ENCODE measurements around the gene FKBP3.
"Not testable (repeated sequence)": the region's sequence is repeated elsewhere in the genome, so short reads cannot be mapped to it uniquely, and the experiment has no call there.

The FKBP3 gene

GRCh38 chr14:45112896-45113781 lies 21.1 kb downstream of the FKBP3 start:
- no peak for DNase-seq

GRCh38 chr14:45104561-45104960 lies 29.7 kb downstream of the FKBP3 start:
- no peak for DNase-seq

DNA sequence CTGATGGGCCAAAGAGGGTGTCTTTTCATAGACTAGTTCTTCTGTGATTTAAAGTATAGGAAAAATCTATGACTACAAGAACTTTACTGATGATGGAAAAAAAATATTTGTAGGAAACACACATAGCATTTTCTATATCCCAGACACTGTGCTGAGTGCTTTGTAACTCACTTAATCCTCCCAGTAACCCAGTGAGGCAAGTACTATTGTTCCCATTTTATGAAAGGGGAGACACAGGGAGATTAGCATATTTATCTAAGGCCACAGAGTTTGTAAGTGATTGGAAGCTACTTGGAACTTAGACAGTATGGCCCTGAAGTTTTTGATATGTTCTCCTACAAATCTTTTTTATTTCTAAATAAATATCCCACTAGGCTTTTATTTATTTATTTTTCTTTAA lies 30.5 kb downstream of the FKBP3 start:
- DNase-seq: no peak

DNA sequence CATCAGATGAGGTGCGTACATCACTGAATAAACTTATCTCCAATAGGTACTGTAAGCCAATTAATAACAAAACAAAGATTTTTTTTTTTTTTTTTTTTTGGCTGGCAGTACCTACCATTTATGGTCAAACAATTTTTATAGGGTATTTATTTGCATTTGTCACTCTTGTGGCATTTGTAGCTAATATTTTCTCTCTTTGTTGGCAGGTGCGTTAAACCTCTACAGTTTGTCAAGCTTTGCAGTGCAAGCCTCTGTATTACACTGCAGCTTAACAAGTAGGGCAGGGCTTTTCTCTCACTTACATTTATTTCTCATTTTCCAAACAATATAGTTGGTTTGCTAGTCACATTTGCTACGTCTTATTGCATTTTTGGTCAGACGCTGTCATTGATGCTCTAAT lies 38.1 kb downstream of the FKBP3 start:
- DNase-seq: no peak

- DNase-seq: no peak
These were observed 39.1 kb downstream of the FKBP3 start for GRCh38 chr14:45095143-45095542.

- DNase-seq: no peak
These were observed 40.0 kb downstream of the FKBP3 start for GRCh38 chr14:45094275-45094674.

GRCh38 chr14:45091710-45092109 lies 42.6 kb downstream of the FKBP3 start:
- DNase-seq: no peak

- no peak for DNase-seq
These were observed 44.5 kb downstream of the FKBP3 start for GRCh38 chr14:45089813-45090212.

GRCh38 chr14:45084946-45085346 lies 49.3 kb downstream of the FKBP3 start:
- DNase-seq: no peak

DNA sequence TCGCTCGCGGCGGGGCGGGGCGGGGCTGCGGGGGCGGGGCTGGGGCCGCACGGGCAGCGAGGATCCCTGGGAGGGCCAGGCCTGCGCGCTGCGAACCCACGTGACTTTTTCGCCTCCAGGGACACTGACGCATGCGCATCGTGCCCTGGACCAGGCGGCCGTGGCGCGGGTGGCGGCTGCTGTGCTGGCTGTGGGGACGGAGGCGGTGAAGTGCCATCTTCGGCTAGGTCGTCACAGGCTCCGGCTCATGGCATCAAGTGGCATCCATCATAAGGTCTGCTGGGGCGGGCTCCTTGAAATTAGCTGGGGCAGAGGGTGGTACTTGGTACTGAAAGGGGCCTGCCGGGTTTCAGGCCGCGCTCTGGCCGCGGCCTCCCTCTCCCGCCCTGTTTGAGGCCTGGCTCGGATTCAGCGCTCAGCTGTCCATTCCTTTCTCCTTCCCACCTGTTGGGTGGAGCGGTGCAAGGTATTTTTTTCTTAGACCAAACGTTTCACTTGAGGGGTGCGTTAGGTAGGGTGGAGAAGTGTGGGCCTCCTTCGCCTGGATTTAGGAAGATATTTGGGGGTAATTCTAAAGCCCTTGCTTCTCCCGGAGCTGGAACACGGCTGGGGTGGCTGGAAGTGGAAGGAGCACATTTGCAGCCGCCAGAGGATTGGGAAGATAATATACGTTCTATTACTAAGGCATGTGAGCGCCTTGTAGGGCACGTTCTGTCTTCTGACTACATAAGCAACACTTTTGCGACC lies 50.1 kb downstream of the FKBP3 start, which contains the start of gene PRPF39:
TSS of gene PRPF39 (plus strand) at position 141 of the 747 bp plus-strand sequence. CDS start 11,124 bp downstream, outside the sequence.
- peak; percentile 94 to 97 for DNase-seq

DNA sequence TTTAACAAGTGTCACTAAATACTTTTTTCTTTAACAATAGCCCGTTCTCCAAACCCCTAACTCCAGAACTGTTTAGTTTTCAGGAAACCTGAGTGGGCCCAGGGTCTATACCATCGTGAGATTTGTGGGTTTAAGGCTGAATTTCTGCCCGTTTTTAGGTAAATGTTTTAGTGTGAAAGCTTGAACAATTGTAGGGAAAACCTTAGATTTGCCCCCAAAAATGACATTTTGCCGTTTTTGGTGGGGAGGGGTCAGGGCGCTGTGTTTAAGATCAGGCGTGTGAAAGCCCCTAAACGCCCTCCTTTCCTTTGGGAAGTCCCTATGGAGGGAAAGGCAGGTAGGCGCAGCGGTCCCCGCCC lies 50.7 kb downstream of the FKBP3 start:
- DNase-seq: no peak

DNA sequence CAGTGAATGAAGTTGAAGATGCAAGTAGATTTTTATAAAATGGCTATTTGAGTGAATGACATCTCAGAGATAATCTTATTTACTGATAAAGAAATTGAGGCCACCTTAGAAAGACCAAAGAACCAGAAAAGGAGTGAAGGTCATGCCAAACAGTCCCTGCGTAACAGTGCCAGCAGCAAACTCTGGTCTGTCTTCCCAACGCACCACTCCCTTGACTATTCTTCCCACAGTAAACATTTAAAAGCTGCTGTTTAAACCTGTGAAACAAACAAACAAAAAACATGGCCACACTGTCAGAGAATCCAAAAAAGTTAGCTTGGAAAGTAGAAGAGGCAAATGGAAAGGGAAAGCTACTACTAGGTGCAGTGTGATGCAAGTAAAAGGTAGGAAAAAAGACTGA lies 51.9 kb downstream of the FKBP3 start:
- DNase-seq: no peak

- not testable (repeated sequence) for DNase-seq
These were observed 53.2 kb downstream of the FKBP3 start for GRCh38 chr14:45081096-45081495.

DNA sequence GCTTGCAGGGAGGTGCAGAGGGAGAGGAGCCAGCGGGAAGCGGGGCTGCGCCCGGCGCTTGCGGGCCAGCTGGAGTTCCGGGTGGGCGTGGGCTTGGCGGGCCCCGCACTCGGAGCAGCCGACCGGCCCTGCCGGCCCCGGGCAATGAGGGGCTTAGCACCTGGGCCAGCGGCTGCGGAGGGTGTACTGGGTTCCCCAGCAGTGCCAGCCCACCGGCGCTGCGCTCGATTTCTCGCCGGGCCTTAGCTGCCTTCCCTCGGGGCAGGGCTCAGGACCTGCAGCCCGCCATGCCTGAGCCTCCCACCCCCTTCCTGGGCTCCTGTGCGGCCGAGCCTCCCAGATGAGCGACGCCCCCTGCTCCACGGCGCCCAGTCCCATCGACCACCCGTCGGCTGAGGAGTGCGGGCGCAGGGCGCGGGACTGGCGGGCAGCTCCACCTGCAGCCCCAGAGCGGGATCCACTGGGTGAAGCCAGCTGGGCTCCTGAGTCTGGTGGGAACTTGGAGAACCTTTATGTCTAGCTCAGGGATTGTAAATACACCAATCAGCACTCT lies 53.8 kb downstream of the FKBP3 start:
- DNase-seq: not testable (repeated sequence)

DNA sequence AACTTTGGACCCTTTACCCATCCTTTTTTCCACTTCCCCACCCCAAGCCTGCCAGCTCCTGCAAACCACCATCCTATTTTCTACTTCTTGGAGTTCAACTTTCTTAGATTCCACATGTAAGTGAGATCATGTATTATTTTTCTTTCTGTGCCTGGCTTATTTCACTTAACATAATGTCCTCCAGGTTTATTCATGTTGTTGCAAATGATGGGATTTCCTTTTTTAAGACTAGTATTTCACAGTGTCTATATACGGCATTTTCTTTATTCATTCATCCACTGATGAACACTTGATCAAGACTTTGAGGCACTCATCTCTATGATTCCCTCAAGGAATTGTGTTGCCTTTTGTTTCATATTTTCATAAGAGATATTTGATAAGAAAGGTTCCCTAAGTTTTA lies 56.0 kb downstream of the FKBP3 start:
- DNase-seq: no peak

GRCh38 chr14:45073231-45073879 lies 60.9 kb downstream of the FKBP3 start:
- DNase-seq: no peak

- no peak for DNase-seq
These were observed 62.2 kb downstream of the FKBP3 start for GRCh38 chr14:45072126-45072525.

- no peak for DNase-seq
These were observed 64.1 kb downstream of the FKBP3 start for GRCh38 chr14:45070215-45070614.

DNA sequence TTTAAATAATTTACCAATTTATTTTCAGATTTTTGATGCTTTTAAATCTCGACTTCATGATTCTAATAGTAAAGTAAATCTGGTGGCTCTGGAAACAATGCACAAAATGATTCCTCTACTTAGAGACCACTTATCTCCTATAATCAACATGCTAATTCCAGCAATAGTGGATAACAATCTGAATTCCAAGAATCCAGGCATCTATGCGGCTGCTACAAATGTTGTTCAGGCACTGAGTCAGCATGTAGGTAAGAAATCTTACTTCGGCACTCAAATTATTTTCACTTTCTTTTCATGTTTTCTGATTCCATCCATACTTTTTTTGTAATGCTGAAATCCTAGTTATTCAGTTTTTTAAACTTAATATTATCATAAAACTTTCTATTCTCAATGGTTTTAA lies 65.9 kb downstream of the FKBP3 start:
- no peak for DNase-seq

DNA sequence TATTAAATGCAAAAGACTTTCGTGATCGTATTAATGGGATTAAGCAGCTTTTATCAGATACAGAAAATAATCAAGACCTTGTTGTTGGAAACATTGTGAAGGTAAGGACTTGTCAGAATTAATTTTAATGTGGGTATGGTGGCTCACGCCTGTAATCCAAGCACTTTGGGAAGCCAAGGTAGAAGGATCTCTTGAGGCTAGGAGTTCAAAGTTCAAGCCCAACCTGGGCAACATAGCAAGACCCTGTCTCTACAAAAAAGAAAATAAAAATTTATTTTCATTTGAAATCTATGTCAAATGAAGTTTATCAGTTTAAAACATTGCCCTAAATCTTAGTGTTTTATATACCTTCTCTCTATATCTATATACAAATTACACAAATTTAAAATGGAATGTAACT lies 67.6 kb downstream of the FKBP3 start:
- DNase-seq: no peak

DNA sequence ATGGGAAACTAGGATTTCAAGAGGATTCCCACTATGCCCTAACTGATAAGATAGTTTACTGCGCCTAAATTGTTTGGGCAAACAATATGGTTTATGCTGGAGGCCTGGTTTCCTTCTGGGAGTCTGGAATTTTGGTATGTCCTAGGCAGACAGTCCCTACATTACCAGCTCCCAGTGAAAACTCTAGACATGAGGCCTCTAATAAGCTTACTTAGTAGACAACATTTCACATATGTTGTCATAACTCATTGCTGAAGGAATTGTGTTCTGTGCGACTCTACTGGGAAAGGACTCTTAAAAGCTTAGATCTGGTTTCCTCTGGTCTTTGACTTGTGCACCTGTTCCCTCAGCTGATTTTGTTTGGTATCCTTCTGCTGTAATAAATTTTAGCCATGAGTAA lies 68.3 kb downstream of the FKBP3 start:
- no peak for DNase-seq

All from activated T-cell treated with anti-CD3 and anti-CD28 coated beads, Interleukin-2, amount 50 U/mL, for 48 hours (primary cell).